Limb (tissue), 2 donors: Measurements from ENCODE around the gene NHEJ1.

Source experiments
- DNase-seq, 2 donors: peaks; one replicate each; pipeline ENCODE4 v3.0.0-alpha.2; 2016; ENCODE audit errors: extremely low spot score in 2 of 2

NHEJ1 gene

GRCh38 chr2:219029829-219030165 is 130.8 kb downstream of the NHEJ1 start:
- DNase-seq, result peak; percentile 60 to 82

- no peak for DNase-seq
Observed at GRCh38 chr2:219028996-219029828, 131.4 kb downstream of the NHEJ1 start.

- DNase-seq, result no peak
Observed at GRCh38 chr2:219028141-219028540, 132.5 kb downstream of the NHEJ1 start.

GRCh38 chr2:219027511-219028055 is 133.0 kb downstream of the NHEJ1 start:
- DNase-seq, result no peak

- DNase-seq, result no peak
Observed at GRCh38 chr2:219026946-219027345, 133.7 kb downstream of the NHEJ1 start.

- DNase-seq, result no peak
Observed at GRCh38 chr2:219025637-219026585, 134.7 kb downstream of the NHEJ1 start.
